A673 (cell line): ENCODE measurements around the gene SDK1.

Source experiments
- CTCF ChIP-seq: fragments of 300-800, 200-600 bp; sonication (generic); conservative IDR thresholded peaks from 2 replicates; pipeline ENCODE4 v1.5.1; 2017; ENCODE audit warnings: low read depth, mild to moderate bottlenecking, antibody characterized with exemption, low read length, moderate library complexity, mixed read lengths
- EZH2 ChIP-seq: fragments of 200-600 bp; sonication (generic); IDR thresholded peaks from 2 replicates; pipeline ENCODE4 v1.6.1; 2017; ENCODE audit warnings: borderline replicate concordance, low read depth, mild to moderate bottlenecking, mixed read lengths, antibody characterized with exemption, low read length; ENCODE audit not compliant: poor library complexity, severe bottlenecking

- TF ChIP-seq CTCF = no peak
- TF ChIP-seq EZH2 = no peak
Observed at GRCh38 chr7:3265388-3265787, 35.7 kb upstream of the SDK1 start.
